H9 (cell line): Measurements from ENCODE around the gene TCF25. TPM values are rescaled to one million over a fixed set of nuclear protein-coding genes. Genes with fewer than 3 reads are reported as not detected.

ENCODE experiments used
- DNase-seq: peaks from one replicate; pipeline ENCODE4 v3.0.0-alpha.2; 2017
- H2AFZ ChIP-seq: one replicate; pipeline ENCODE4 v1.6.1; 2013; ENCODE audit warnings: mild to moderate bottlenecking, low read length, control low read depth, moderate library complexity
- H2AK5ac ChIP-seq: 2 replicates; pipeline ENCODE4 v1.6.1; 2013; ENCODE audit warnings: low read length, control low read depth, mixed read lengths; ENCODE audit not compliant: insufficient read length
- H2BK120ac ChIP-seq: one replicate; pipeline ENCODE4 v1.6.1; 2013; ENCODE audit warnings: low read depth, mild to moderate bottlenecking, low read length, control low read depth, inconsistent platforms; ENCODE audit not compliant: poor library complexity, severe bottlenecking
- H2BK12ac ChIP-seq: 2 replicates; pipeline ENCODE4 v1.6.1; 2013; ENCODE audit warnings: low read length, control low read depth, mixed read lengths, low read depth; ENCODE audit not compliant: insufficient read length
- H2BK15ac ChIP-seq: 2 replicates; pipeline ENCODE4 v1.6.1; 2013; ENCODE audit warnings: low read depth, low read length, control low read depth
- H2BK20ac ChIP-seq: one replicate; pipeline ENCODE4 v1.6.1; 2013; ENCODE audit warnings: low read depth, mild to moderate bottlenecking, low read length, control low read depth, inconsistent platforms; ENCODE audit not compliant: poor library complexity, severe bottlenecking
- H2BK5ac ChIP-seq: 2 replicates; pipeline ENCODE4 v1.6.1; 2013; ENCODE audit warnings: low read length, control low read depth, mixed read lengths; ENCODE audit not compliant: insufficient read length
- H3K14ac ChIP-seq: 2 replicates; pipeline ENCODE4 v1.6.1; 2013; ENCODE audit warnings: low read length, control low read depth; ENCODE audit not compliant: insufficient read depth
- H3K18ac ChIP-seq: 2 replicates; pipeline ENCODE4 v1.6.1; 2013; ENCODE audit warnings: low read depth, mild to moderate bottlenecking, mixed read lengths, low read length, control low read depth; ENCODE audit not compliant: insufficient read length
- H3K23ac ChIP-seq: 2 replicates; pipeline ENCODE4 v1.6.1; 2013; ENCODE audit warnings: low read length, control low read depth, mixed read lengths, low read depth; ENCODE audit not compliant: insufficient read length
- H3K23me2 ChIP-seq: 2 replicates; pipeline ENCODE4 v1.6.1; 2013; ENCODE audit warnings: low read depth, mild to moderate bottlenecking, mixed read lengths, low read length, control low read depth; ENCODE audit not compliant: insufficient read length, poor library complexity, severe bottlenecking
- H3K27ac ChIP-seq: 2 replicates; pipeline ENCODE4 v1.5.1; 2013; ENCODE audit warnings: low read length, control low read depth, mixed read lengths, low read depth; ENCODE audit not compliant: insufficient read length
- H3K27me3 ChIP-seq: 2 replicates; pipeline ENCODE4 v1.6.1; 2013; ENCODE audit warnings: low read length, control low read depth, inconsistent platforms; ENCODE audit not compliant: insufficient read depth
- H3K4ac ChIP-seq: 2 replicates; pipeline ENCODE4 v1.6.1; 2013; ENCODE audit warnings: low read depth, mild to moderate bottlenecking, control low read depth, inconsistent platforms, low read length, moderate library complexity
- H3K4me1 ChIP-seq: 2 replicates; pipeline ENCODE4 v1.6.1; 2013; ENCODE audit warnings: low read length, control low read depth, inconsistent platforms; ENCODE audit not compliant: insufficient read depth
- H3K4me2 ChIP-seq: 2 replicates; pipeline ENCODE4 v1.6.1; 2013; ENCODE audit warnings: low read length, control low read depth, mixed read lengths; ENCODE audit not compliant: insufficient read length, insufficient read depth
- H3K56ac ChIP-seq: 2 replicates; pipeline ENCODE4 v1.6.1; 2013; ENCODE audit warnings: low read depth, mild to moderate bottlenecking, mixed read lengths, low read length, control low read depth; ENCODE audit not compliant: insufficient read length
- H3K79me1 ChIP-seq: 2 replicates; pipeline ENCODE4 v1.6.1; 2013; ENCODE audit warnings: low read depth, mild to moderate bottlenecking, moderate library complexity, low read length, control low read depth, inconsistent platforms; ENCODE audit not compliant: insufficient read depth, poor library complexity, severe bottlenecking
- H3K79me2 ChIP-seq: 2 replicates; pipeline ENCODE4 v1.6.1; 2013; ENCODE audit warnings: low read length, control low read depth, inconsistent platforms; ENCODE audit not compliant: insufficient read depth
- H3K9ac ChIP-seq: 2 replicates; pipeline ENCODE4 v1.6.1; 2013; ENCODE audit warnings: low read length, control low read depth, mixed read lengths; ENCODE audit not compliant: insufficient read length; ENCODE audit errors: extremely low read depth
- H3K9me3 ChIP-seq: one replicate; pipeline ENCODE4 v1.6.1; 2013; ENCODE audit warnings: low read depth, low read length, inconsistent platforms; ENCODE audit not compliant: control insufficient read depth
- H3T11ph ChIP-seq: one replicate; pipeline ENCODE4 v1.6.1; 2013; ENCODE audit warnings: mild to moderate bottlenecking, low read length, control low read depth, inconsistent platforms
- H4K20me1 ChIP-seq: one replicate; pipeline ENCODE4 v1.6.1; 2013; ENCODE audit not compliant: control insufficient read depth, insufficient read length, insufficient read depth
- H4K5ac ChIP-seq: 2 replicates; pipeline ENCODE4 v1.6.1; 2013; ENCODE audit warnings: low read depth, mild to moderate bottlenecking, mixed read lengths, low read length, control low read depth; ENCODE audit not compliant: insufficient read length
- H4K8ac ChIP-seq: replicated peaks from 2 replicates; pipeline ENCODE4 v1.6.1; 2013; ENCODE audit warnings: low read length, control low read depth, mixed read lengths, low read depth; ENCODE audit not compliant: insufficient read length
- H4K91ac ChIP-seq: 2 replicates; pipeline ENCODE4 v1.6.1; 2013; ENCODE audit warnings: low read depth, mild to moderate bottlenecking, moderate library complexity, mixed read lengths, low read length, control low read depth; ENCODE audit not compliant: insufficient read length
- H3K27ac Mint-ChIP-seq, 3 experiments: 2 replicates in 2 of 3; 3 replicates in 1 of 3; pipeline ENCODE4 v1.8.0; 2020 to 2021; ENCODE audit warnings: mixed read lengths in 3 of 3, mild to moderate bottlenecking in 1 of 3, moderate library complexity in 1 of 3
- H3K27me3 Mint-ChIP-seq: 2 replicates; pipeline ENCODE4 v1.8.0; 2021; ENCODE audit warnings: low read depth, mild to moderate bottlenecking, moderate library complexity, mixed read lengths
- H3K36me3 Mint-ChIP-seq, 3 experiments: 2 replicates in 2 of 3; 3 replicates in 1 of 3; pipeline ENCODE4 v1.8.0; 2020 to 2021; ENCODE audit warnings: low read depth in 3 of 3, mixed read lengths in 3 of 3; ENCODE audit not compliant: insufficient read depth in 1 of 3
- H3K4me1 Mint-ChIP-seq, 2 experiments: 2 replicates each; pipeline ENCODE4 v1.8.0; 2020; ENCODE audit warnings: mixed read lengths in 2 of 2
- H3K4me3 Mint-ChIP-seq, 2 experiments: 2 replicates in 1 of 2; 3 replicates in 1 of 2; pipeline ENCODE4 v1.8.0; 2020 to 2021; ENCODE audit warnings: mild to moderate bottlenecking in 2 of 2, mixed read lengths in 2 of 2, moderate library complexity in 1 of 2
- H3K9me3 Mint-ChIP-seq, 2 experiments: 2 replicates in 1 of 2; 3 replicates in 1 of 2; pipeline ENCODE4 v1.8.0; 2020; ENCODE audit warnings: mild to moderate bottlenecking in 2 of 2, mixed read lengths in 2 of 2, moderate library complexity in 1 of 2
- WGBS: extraction: QIAGEN DNeasy Blood & Tissue Kit; methylation state at CpG from one replicate; pipeline ENCODE4 v1.1.7; 2013; ENCODE audit warnings: missing lambda C conversion rate, low lambda C conversion rate, mixed read lengths; ENCODE audit not compliant: insufficient read length; ENCODE audit errors: extremely low coverage; 5-methylcytosine and 5-hydroxymethylcytosine counted together
- total RNA-seq: library from RNA; stranded (reverse); gene quantifications from 2 replicates; pipeline ENCODE4 v1.2.1, GENCODE V29; 2021
- TF ChIP-seq, protein P1 (sequence below): fragments of 200-600 bp; sonication (generic); conservative IDR thresholded peaks from 3 replicates; pipeline ENCODE4 v1.8.0; 2021; ENCODE audit warnings: antibody characterized with exemption, mild to moderate bottlenecking

The TCF25 gene
- total RNA-seq, 1 experiment from 2014 or later, result 109 TPM

DNA sequence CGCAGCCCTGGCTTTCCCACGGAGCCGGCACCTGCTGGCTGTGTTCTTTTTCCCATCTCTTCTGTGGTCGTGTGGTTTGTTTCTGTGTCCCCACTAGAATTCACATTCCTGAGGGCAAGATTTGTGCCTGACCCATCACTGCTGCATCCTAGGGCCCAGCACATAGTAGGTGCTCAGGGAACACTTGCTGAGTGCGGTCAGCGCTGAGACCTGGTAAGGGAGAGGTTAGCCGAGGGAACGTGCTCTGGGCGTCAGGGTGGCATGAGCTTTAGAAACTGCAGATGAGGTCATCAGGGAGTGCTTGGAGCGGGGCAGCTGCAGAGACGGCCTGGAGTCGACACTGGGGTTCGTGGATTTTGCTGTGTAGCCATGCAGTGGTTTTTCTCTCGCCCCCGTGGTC, 81.1 kb downstream of the TCF25 start:
- Histone ChIP-seq H3K23me2 (no peaks in the 10 kb centered on the region), H2BK120ac (no peak overlapping the region), H3K4ac (no peak overlapping the region), H3T11ph (no peak overlapping the region), H3K56ac (no peak overlapping the region), H3K27ac (no peak overlapping the region), H2AK5ac (no peak overlapping the region), H3K14ac (no peak overlapping the region), H2BK5ac (no peak overlapping the region), H3K4me1 (no peaks in the 10 kb centered on the region), H2BK12ac (no peak overlapping the region), H4K91ac (no peak overlapping the region), H2AFZ (no peak overlapping the region), H4K20me1 (no peaks in the 10 kb centered on the region), H4K5ac (no peak overlapping the region), H3K79me2 (no peaks in the 10 kb centered on the region), H3K9ac (no peak overlapping the region), H2BK15ac (no peak overlapping the region), H3K79me1 (no peaks in the 10 kb centered on the region), H3K9me3 (no peaks in the 10 kb centered on the region), H3K4me2 (no peak overlapping the region), H2BK20ac (no peak overlapping the region), H3K18ac (no peak overlapping the region), H3K27me3 (no peaks in the 10 kb centered on the region), H3K23ac (no peak overlapping the region), H4K8ac (no peak overlapping the region)
- peak overlapping the region in 2 of 3 experiments; percentile 60 to 69; a peak in 4 of 7 replicates for H3K27ac Mint-ChIP-seq
- no peaks in the 10 kb centered on the region; a peak in 1 of 5 replicates for H3K9me3 Mint-ChIP-seq
- peaks cover 10 to 38% (median 26%) of the 10 kb centered on the region in 3 experiments for H3K36me3 Mint-ChIP-seq
- no CpG with 5 or more reads among the region's 15 CpGs for WGBS
- H3K4me1 Mint-ChIP-seq, result peaks cover 11 to 13% of the 10 kb centered on the region in 2 experiments
- H3K4me3 Mint-ChIP-seq, result peak overlapping the region in 1 of 2 experiments; percentile 22; a peak in 1 of 5 replicates
- DNase-seq, result no peak
- TF ChIP-seq, protein P1, sequence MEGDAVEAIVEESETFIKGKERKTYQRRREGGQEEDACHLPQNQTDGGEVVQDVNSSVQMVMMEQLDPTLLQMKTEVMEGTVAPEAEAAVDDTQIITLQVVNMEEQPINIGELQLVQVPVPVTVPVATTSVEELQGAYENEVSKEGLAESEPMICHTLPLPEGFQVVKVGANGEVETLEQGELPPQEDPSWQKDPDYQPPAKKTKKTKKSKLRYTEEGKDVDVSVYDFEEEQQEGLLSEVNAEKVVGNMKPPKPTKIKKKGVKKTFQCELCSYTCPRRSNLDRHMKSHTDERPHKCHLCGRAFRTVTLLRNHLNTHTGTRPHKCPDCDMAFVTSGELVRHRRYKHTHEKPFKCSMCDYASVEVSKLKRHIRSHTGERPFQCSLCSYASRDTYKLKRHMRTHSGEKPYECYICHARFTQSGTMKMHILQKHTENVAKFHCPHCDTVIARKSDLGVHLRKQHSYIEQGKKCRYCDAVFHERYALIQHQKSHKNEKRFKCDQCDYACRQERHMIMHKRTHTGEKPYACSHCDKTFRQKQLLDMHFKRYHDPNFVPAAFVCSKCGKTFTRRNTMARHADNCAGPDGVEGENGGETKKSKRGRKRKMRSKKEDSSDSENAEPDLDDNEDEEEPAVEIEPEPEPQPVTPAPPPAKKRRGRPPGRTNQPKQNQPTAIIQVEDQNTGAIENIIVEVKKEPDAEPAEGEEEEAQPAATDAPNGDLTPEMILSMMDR, result no peak
- H3K27me3 Mint-ChIP-seq, result peaks cover 6% of the 10 kb centered on the region
